Small intestine (tissue), 7 donors: Measurements from ENCODE around the gene MMP14. TPM values are rescaled to one million over a fixed set of nuclear protein-coding genes. Genes with fewer than 3 reads are reported as not detected.
"Not testable (repeated sequence)": the region's sequence is repeated elsewhere in the genome, so short reads cannot be mapped to it uniquely, and the experiment has no call there.

Experiments used
- DNase-seq, 2 donors: peaks; one replicate each; pipeline versions ENCODE4 v3.0.0 to v3.0.0-alpha.2; 2013
- FAIRE-seq: peaks from 2 replicates; lab custom pipeline; 2012; peaks lifted over from hg19 to GRCh38; lab: Jason Lieb, UNC
- H3K27ac ChIP-seq, 3 donors: one replicate each; pipeline ENCODE4 v1.5.1; 2013; ENCODE audit warnings: low read length in 2 of 3, mild to moderate bottlenecking in 2 of 3, control low read depth in 1 of 3, inconsistent platforms in 1 of 3, low read depth in 1 of 3, moderate library complexity in 1 of 3
- H3K27me3 ChIP-seq, 3 donors: one replicate each; pipeline ENCODE4 v1.6.1; 2013; ENCODE audit warnings: low read length in 3 of 3, inconsistent platforms in 1 of 3; ENCODE audit not compliant: control insufficient read depth in 3 of 3, insufficient read depth in 3 of 3
- H3K36me3 ChIP-seq, 3 donors: one replicate each; pipeline ENCODE4 v1.6.1; 2013; ENCODE audit warnings: low read length in 3 of 3, inconsistent platforms in 1 of 3, low read depth in 1 of 3, mild to moderate bottlenecking in 1 of 3, moderate library complexity in 1 of 3; ENCODE audit not compliant: control insufficient read depth in 3 of 3, insufficient read depth in 2 of 3
- H3K4me1 ChIP-seq, 3 donors: one replicate each; pipeline ENCODE4 v1.6.1; 2013; ENCODE audit warnings: low read length in 2 of 3, inconsistent platforms in 1 of 3, low read depth in 1 of 3, mild to moderate bottlenecking in 1 of 3, moderate library complexity in 1 of 3; ENCODE audit not compliant: control insufficient read depth in 3 of 3, insufficient read depth in 2 of 3
- H3K4me3 ChIP-seq, 3 donors: one replicate each; pipeline ENCODE4 v1.5.1; 2013; ENCODE audit warnings: low read length in 3 of 3, control low read depth in 1 of 3, inconsistent platforms in 1 of 3, low read depth in 1 of 3, mild to moderate bottlenecking in 1 of 3, moderate library complexity in 1 of 3
- H3K9me3 ChIP-seq, 2 donors: one replicate each; pipeline ENCODE4 v1.6.1; 2013; ENCODE audit warnings: low read depth in 1 of 2, low read length in 1 of 2; ENCODE audit not compliant: control insufficient read depth in 2 of 2, insufficient read depth in 1 of 2
- WGBS, 3 donors: extraction: QIAGEN DNeasy Blood & Tissue Kit; methylation state at CpG; one replicate each; pipeline ENCODE4 v1.1.7; 2013; 5-methylcytosine and 5-hydroxymethylcytosine counted together
- polyA plus RNA-seq, 4 donors: library from polyadenylated mRNA; stranded (reverse) in 3 of 4; unstranded in 1 of 4; fragments of 200-250 nt in 3 of 4; fragments of 120-200 nt in 1 of 4; gene quantifications; one replicate each; pipeline versions ENCODE4 v1.2.1 to v1.2.3, GENCODE V29; 2013
- donor health status: healthy with polysubstance abuse.
- donor health status: control.
- donor health status: control.
- donor health status: Bipolar disorder and iron deficiency.
- donor health status: healthy.

MMP14 gene
- polyA plus RNA-seq, 4 donors: 6.9 to 105 (median 58.2) TPM

DNA sequence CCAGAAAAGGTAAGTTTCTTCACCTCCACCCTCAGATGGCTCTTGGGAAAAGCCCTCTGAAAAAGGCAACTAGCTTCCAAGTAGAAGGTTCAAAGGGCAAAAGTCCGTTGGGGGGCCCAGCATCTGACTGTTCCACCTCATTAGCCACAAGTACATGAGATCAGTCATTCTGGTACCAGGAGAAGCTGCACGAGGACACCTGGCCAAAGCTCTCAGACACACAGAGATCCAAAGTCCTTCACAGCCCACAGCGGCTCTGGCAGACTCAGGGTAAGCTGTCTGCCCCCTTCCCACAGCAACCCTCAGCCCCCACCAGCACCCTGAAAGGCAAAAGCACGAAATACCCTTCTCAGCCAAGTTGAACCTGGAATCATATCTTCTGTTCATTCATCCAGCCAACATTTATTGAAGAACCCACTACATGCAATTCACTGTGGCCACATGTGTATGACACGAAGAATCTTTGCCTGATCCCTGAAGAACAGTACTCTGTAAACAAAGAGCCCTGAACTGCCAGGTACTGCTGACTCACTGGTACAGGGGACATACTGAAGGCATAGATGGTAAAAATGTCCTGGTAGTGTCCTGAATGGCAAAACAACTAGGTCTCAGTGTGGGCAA lies 40.2 kb upstream of the MMP14 start:
- DNase-seq: peak; percentile 72 to 87
- peaks cover 0 to 8% of the 10 kb centered on the region in 2 donors for H3K9me3 ChIP-seq
- H3K4me3 ChIP-seq: no peak overlapping the region
- peaks cover 0 to 44% (median 8%) of the 10 kb centered on the region in 3 donors for H3K4me1 ChIP-seq
- peaks cover 0 to 28% (median 3%) of the 10 kb centered on the region in 3 donors for H3K36me3 ChIP-seq
- FAIRE-seq: no peak
- peak overlapping the region; percentile 28 to 87 (median 85) for H3K27ac ChIP-seq
- no peaks in the 10 kb centered on the region for H3K27me3 ChIP-seq
- WGBS, 3 donors: 24 to 48% (median 32%) methylated on average over 5 of the region's 5 CpGs

DNA sequence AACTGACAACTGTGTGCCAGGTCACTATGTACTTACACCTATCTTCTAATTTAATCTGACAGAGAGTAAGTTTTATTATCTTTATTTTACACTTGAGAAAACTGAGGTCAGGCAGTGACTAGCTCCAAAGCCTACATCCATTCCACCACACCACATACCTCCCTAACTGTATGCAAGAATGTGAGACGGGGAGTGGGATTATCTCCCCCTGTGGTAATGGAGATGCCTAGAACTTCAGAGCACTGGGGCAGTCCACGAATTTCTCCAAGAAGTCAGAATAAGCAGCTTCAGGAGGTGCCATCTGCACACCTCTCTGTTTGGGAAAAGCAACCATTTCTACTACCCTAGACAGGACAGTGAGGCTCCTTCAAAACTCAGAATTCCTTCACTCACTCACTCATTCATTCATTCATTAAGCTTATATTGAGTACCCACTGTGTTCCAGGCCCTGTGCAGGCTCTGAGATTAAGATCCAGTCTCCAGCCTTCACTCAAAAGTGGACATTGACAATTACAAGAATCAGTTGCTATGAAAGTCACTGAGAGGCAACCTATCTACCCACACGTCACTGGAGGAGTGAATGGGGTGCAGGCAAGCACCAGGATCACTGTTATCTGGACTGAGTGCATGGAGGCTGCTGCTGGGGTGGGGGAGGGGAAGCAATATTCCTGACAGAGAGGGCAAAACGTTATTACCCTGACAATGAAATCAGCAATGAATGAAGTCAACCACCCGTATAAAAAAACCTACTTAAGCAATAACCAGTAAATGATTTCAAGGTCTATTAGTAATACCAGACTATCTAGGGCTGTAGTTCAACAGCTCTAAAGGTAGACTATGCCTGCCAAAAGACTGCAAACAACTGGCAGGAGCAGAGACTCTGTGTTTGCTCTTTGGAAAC lies 39.1 kb upstream of the MMP14 start:
- FAIRE-seq (no peak), DNase-seq (peak; percentile 87 to 94)
- H3K4me1 ChIP-seq: peaks cover 0 to 42% (median 8%) of the 10 kb centered on the region in 3 donors
- WGBS, 3 donors: 29 to 45% (median 35%) methylated on average over 5 of the region's 5 CpGs
- peaks cover 0 to 8% of the 10 kb centered on the region in 2 donors for H3K9me3 ChIP-seq
- peaks cover 0 to 26% (median 3%) of the 10 kb centered on the region in 3 donors for H3K36me3 ChIP-seq
- no peaks in the 10 kb centered on the region for H3K27me3 ChIP-seq
- peak overlapping the region; percentile 62 to 87 (median 85) for H3K27ac ChIP-seq
- no peak overlapping the region for H3K4me3 ChIP-seq

DNA sequence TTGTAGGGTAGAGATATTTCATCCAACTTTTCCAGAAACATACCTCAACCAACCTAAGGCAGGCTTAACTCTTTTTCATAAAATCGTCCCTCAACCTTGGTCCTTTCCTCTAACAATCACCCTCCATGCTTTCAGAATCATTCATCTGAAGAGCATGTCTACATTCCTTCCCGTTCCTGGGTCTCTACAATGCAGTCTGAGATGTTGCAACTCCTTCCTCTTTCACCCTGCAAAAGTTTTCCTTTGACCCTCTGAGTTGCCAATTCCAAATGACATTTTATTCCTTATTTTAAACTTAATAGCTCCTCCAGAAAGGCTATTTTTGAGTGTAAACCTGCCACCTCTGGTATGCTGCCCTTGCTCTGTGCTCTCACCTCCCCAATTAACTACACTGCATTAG lies 37.9 kb upstream of the MMP14 start:
- peaks cover 0 to 42% (median 8%) of the 10 kb centered on the region in 3 donors for H3K4me1 ChIP-seq
- peaks cover 0 to 8% of the 10 kb centered on the region in 2 donors for H3K9me3 ChIP-seq
- peaks cover 0 to 23% (median 3%) of the 10 kb centered on the region in 3 donors for H3K36me3 ChIP-seq
- H3K4me3 ChIP-seq: no peak overlapping the region
- H3K27ac ChIP-seq: peak overlapping the region in 2 of 3 donors; percentile 74 to 85
- H3K27me3 ChIP-seq: no peaks in the 10 kb centered on the region
- DNase-seq: no peak
- FAIRE-seq: no peak
- 46 to 52% (median 47%) methylated on average over 2 of the region's 2 CpGs for WGBS, 3 donors

DNA sequence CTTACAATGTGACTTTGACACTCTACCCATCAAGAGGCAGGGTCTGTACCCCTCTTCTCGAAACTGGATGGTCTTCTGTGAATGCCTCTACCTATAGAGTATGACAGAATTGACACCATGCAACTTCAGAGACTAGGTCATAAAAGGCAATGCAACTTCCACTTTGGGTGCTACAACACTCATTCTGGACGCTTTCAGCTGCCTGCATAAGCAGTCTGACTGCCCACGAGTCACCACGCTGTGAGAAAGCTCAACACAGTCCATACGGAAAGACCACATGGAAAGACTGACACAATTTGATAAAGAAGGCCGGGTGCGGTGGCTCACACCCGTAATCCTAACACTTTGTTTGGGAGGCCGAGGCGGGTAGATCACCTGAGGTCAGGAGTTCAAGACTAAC lies 36.0 kb upstream of the MMP14 start:
- FAIRE-seq (no peak), DNase-seq (no peak)
- H3K27ac ChIP-seq: no peak overlapping the region
- 69 to 82% (median 74%) methylated on average over 9 to 10 of the region's 10 CpGs for WGBS, 3 donors
- peaks cover 0 to 8% of the 10 kb centered on the region in 2 donors for H3K9me3 ChIP-seq
- H3K27me3 ChIP-seq: no peaks in the 10 kb centered on the region
- H3K4me3 ChIP-seq: no peak overlapping the region
- H3K36me3 ChIP-seq: peaks cover 0 to 19% (median 0%) of the 10 kb centered on the region in 3 donors
- H3K4me1 ChIP-seq: peaks cover 0 to 34% (median 8%) of the 10 kb centered on the region in 3 donors

DNA sequence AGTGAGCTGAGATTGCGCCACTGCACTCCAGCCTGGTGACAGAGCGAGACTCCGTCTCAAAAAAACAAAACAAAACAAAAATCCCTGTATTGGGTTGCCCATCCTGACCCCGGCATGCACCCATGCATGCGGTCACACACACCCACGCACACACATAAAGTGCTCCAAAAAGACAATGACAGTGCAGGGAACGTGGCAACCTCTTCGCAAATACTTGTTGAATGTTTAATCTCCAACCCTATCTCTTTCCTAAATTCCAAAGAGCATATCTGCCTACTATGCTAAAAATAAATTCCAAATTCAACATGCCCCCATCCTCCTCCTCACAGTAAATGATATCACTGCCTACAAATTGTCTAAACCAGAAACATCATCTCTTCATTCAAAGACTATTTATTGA lies 34.7 kb upstream of the MMP14 start:
- WGBS, 3 donors: 83 to 91% (median 91%) methylated on average over 8 of the region's 8 CpGs
- DNase-seq (no peak), FAIRE-seq (no peak)
- no peak overlapping the region for H3K4me3 ChIP-seq
- H3K27me3 ChIP-seq: no peaks in the 10 kb centered on the region
- no peaks in the 10 kb centered on the region for H3K9me3 ChIP-seq
- peaks cover 0 to 18% (median 0%) of the 10 kb centered on the region in 3 donors for H3K36me3 ChIP-seq
- H3K4me1 ChIP-seq: peaks cover 0 to 22% (median 8%) of the 10 kb centered on the region in 3 donors
- H3K27ac ChIP-seq: no peak overlapping the region

DNA sequence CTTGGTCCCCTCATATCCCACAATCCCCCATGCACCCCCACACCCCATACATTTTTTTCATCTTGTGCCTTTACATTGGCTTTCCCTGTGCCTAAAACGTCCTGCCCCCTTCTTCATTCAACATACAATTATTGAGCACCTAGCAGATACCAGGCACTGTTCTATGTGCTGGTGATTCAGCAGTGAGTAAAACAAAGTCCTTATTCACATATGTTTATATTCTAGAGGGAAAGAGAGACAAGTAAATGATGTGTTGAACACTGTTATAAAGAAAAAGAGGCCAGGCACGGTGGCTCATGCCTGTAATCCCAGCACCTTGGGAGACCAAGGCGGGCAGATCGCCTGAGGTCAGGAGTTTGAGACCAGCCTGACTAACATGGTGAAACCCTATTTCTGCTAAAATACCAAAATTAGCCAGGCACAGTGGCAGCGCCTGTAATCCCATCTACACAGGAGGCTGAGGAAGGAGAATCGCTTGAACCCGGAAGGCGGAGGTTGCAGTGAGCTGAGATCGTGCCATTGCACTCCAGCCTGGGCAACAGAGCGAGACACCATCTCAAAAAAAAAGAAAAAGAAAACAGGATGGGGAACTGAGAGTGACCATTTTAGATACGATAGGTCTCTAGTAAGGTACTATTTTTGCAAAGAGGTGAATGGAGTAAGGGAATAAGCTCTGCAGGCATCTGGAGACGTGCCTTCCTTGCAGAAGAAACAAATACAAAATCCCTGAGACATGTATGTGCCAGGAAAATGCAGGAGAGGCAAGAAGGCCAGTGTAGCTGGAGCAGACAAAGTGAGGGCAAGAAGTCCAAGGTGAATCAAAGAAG lies 33.3 kb upstream of the MMP14 start:
- no peak for FAIRE-seq

DNA sequence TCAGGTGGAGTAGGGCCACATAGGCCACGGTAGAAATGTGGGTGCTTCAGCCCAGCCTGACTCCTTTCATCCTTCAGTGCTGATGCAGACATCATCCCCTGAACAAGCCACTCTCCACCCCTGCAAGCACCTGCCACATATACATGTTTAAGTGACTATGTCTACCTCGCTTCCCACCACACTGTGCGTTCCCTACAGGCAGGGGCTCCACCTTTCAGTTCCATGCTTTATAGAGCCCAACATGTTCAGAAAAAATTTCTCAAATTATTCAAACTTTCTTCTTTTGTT lies 32.8 kb upstream of the MMP14 start:
- Histone ChIP-seq H3K4me1 (peaks cover 0 to 21% (median 4%) of the 10 kb centered on the region in 3 donors), H3K4me3 (no peak overlapping the region), H3K9me3 (no peaks in the 10 kb centered on the region), H3K27ac (no peak overlapping the region), H3K36me3 (peaks cover 0 to 24% (median 0%) of the 10 kb centered on the region in 3 donors), H3K27me3 (no peaks in the 10 kb centered on the region)
- WGBS, 3 donors: 72 to 80% (median 79%) methylated on average over 3 of the region's 3 CpGs
- no peak for FAIRE-seq
- DNase-seq: no peak

More for the DNA sequence above, 33.3 kb upstream of the MMP14 start:
- Histone ChIP-seq H3K9me3 (no peaks in the 10 kb centered on the region), H3K27me3 (no peaks in the 10 kb centered on the region), H3K27ac (no peak overlapping the region), H3K4me3 (no peak overlapping the region), H3K36me3 (peaks cover 0 to 24% (median 0%) of the 10 kb centered on the region in 3 donors), H3K4me1 (peaks cover 0 to 21% (median 8%) of the 10 kb centered on the region in 3 donors)
- DNase-seq: no peak
- 84 to 88% (median 85%) methylated on average over 12 of the region's 12 CpGs for WGBS, 3 donors

DNA sequence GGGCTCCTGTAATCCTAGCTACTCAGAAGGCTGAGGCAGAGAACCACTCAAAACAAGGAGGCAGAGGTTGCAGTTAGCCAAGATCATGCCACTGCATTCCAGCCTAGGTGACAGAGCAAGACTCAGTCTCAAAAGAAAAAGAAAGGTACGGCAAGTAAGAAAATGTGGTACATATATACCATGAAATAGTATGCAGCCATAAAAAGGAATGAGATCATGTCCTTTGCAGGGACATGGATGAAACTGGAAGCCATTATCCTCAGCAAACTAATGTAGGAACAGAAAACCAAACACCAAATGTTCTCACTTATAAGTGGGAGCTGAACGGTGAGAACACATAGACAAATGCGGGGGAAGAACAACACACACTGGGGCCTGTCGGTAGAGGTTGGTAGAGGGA lies 31.1 kb upstream of the MMP14 start:
- not testable (repeated sequence) for H3K9me3 ChIP-seq, H3K27me3 ChIP-seq, H3K4me3 ChIP-seq, DNase-seq, H3K27ac ChIP-seq, FAIRE-seq
- WGBS, 3 donors: 84 to 96% (median 87%) methylated on average over 4 of the region's 4 CpGs
- Histone ChIP-seq H3K4me1 (peaks cover 0 to 20% (median 2%) of the 10 kb centered on the region in 3 donors), H3K36me3 (peaks cover 0 to 35% (median 0%) of the 10 kb centered on the region in 3 donors)
